ENCODE measurements around the gene H3-3A. TPM values are rescaled to one million over a fixed set of nuclear protein-coding genes. Genes with fewer than 3 reads are reported as not detected.

The H3-3A gene
- total and polyA plus RNA-seq, 2 experiments from 2014 or later: 528 to 617 TPM

DNA sequence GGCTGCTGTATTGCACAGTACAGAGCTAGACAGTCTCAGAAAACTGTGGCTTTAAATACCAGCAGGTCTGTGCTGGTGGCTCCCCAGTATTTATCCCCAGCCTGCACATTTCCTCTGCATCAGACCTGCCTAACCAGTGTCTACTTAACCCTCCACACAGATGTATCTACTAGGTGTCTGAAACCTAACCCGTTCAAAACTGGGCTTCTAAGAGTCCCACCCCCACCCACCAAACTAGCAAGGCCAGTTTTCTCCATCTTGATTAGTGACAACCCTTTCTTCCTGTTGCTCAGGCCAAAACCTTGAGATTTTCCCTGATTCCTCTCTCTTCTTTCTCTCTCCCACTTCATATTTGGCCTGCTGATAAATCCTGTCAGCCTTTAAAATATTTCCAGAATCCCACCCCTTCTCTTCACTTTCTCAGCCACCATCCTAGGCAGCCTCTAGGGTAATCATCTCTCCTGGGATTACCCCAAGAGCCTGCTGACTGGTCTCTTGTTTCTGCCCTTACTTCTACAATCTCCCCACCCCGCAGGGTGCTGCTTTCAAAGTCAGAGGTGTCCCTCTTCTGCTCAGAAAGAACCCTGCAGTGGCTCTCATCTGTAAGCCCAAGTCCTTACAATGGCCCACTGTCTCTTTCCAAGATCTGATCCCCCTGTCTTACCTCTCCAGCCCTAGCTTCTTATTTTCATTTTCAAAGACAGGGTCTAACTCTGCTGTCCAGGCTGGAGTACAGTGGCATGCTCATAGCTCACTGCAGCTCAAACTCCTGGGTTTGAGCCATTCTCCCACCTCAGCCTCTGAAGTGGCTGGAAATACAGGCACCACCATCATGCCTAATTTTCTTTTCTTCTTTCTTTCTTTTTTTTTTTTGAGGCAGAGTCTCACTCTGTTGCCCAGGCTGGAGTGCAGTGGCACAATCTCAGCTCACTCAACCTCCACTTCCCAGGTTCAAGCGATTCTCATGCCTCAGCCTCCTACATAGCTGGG, 45.2 kb downstream of the H3-3A start:
- Histone ChIP-seq H3K9me2 (replicated peaks; ENCODE audit: insufficient read depth) (no peaks in the 10 kb centered on the region), H3K9me3 (ENCODE audit: low read depth) (no peaks in the 10 kb centered on the region), H4K20me1 (ENCODE audit: insufficient read depth, poor library complexity, severe bottlenecking) (no peaks in the 10 kb centered on the region), H3K27me3 (no peaks in the 10 kb centered on the region), H3K4me1 (ENCODE audit: insufficient read depth) (peaks cover 12% of the 10 kb centered on the region), H3K27ac (peak overlapping the region; percentile 51), H3K36me3 (replicated peaks; ENCODE audit: insufficient read depth, low read depth) (no peaks in the 10 kb centered on the region), H3K4me2 (no peak overlapping the region), H2AFZ (no peak overlapping the region), H3K79me2 (no peaks in the 10 kb centered on the region), H3K4me3 (no peak overlapping the region)
- no peak for DNase-seq (ENCODE audit: low spot score)
- 60% methylated on average over 3 of the region's 3 CpGs for WGBS (ENCODE audit: low lambda C conversion rate, missing lambda C conversion rate)
- TF ChIP-seq CTCF (IDR thresholded peaks at IDR 0.05; ENCODE audit: poor library complexity) (no peak), EZH2phosphoT487 (IDR thresholded peaks at IDR 0.05; ENCODE audit: low read depth, severe bottlenecking, unreplicated experiment) (no peak), EZH2 (IDR thresholded peaks at IDR 0.05; ENCODE audit: borderline replicate concordance) (no peak)

GRCh38 chr1:226108935-226109828, 46.7 kb downstream of the H3-3A start:
- no peak for DNase-seq (ENCODE audit: low spot score)
- Histone ChIP-seq H3K36me3 (replicated peaks; ENCODE audit: insufficient read depth, low read depth) (no peaks in the 10 kb centered on the region), H3K9me2 (replicated peaks; ENCODE audit: insufficient read depth) (no peaks in the 10 kb centered on the region), H3K4me2 (peak overlapping the region; percentile 93), H3K9me3 (ENCODE audit: low read depth) (no peaks in the 10 kb centered on the region), H3K4me1 (ENCODE audit: insufficient read depth) (peaks cover 12% of the 10 kb centered on the region), H3K27ac (peak overlapping the region; percentile 97), H3K79me2 (no peaks in the 10 kb centered on the region), H4K20me1 (ENCODE audit: insufficient read depth, poor library complexity, severe bottlenecking) (no peaks in the 10 kb centered on the region), H3K27me3 (no peaks in the 10 kb centered on the region), H3K4me3 (peak overlapping the region; percentile 48), H2AFZ (peak overlapping the region; percentile 95)
- 23% methylated on average over 23 of the region's 23 CpGs for WGBS (ENCODE audit: low lambda C conversion rate, missing lambda C conversion rate)
- TF ChIP-seq CTCF (IDR thresholded peaks at IDR 0.05; ENCODE audit: poor library complexity) (peak; percentile 17), EZH2 (IDR thresholded peaks at IDR 0.05; ENCODE audit: borderline replicate concordance) (no peak), EZH2phosphoT487 (IDR thresholded peaks at IDR 0.05; ENCODE audit: low read depth, severe bottlenecking, unreplicated experiment) (no peak)

DNA sequence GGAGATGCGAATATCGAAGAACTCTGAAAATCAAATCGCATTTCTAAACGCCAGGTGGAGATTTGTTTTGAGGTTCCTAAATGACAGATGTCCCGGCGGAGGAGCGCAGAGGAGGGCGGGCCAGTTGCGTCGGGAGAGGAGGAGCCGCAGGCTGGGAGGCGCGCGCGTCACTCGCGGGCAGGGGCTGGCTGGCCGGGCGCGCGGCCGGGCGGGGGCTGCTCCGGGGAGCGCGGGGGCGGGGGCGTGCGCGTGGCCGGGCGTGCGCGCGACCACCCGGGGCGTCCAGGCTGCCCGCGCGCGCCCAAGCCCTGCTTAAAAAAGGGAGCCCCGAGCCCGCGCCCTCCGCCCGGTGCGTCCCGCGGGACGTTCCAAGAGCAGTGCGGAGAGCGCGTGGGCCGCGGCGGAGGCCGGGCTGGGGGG, 47.3 kb downstream of the H3-3A start:
- Histone ChIP-seq H3K4me1 (ENCODE audit: insufficient read depth) (peaks cover 12% of the 10 kb centered on the region), H3K36me3 (replicated peaks; ENCODE audit: insufficient read depth, low read depth) (no peaks in the 10 kb centered on the region), H3K9me3 (ENCODE audit: low read depth) (no peaks in the 10 kb centered on the region), H3K27me3 (no peaks in the 10 kb centered on the region), H3K4me3 (peak overlapping the region; percentile 65), H2AFZ (peak overlapping the region; percentile 95), H3K79me2 (no peaks in the 10 kb centered on the region), H4K20me1 (ENCODE audit: insufficient read depth, poor library complexity, severe bottlenecking) (no peaks in the 10 kb centered on the region), H3K27ac (peak overlapping the region; percentile 97), H3K9me2 (replicated peaks; ENCODE audit: insufficient read depth) (no peaks in the 10 kb centered on the region), H3K4me2 (peak overlapping the region; percentile 93)
- under 1% methylated on average over 13 of the region's 57 CpGs for WGBS (ENCODE audit: low lambda C conversion rate, missing lambda C conversion rate)
- DNase-seq (ENCODE audit: low spot score): peak; percentile 94
- TF ChIP-seq EZH2phosphoT487 (IDR thresholded peaks at IDR 0.05; ENCODE audit: low read depth, severe bottlenecking, unreplicated experiment) (no peak), EZH2 (IDR thresholded peaks at IDR 0.05; ENCODE audit: borderline replicate concordance) (no peak), CTCF (IDR thresholded peaks at IDR 0.05; ENCODE audit: poor library complexity) (no peak)
